Fibroblast of gingiva (primary cell): ENCODE data around the gene DCAKD.

Source experiments
- DNase-seq: peaks from one replicate; pipeline ENCODE4 v3.0.0-alpha.2; 2011; ENCODE audit warnings: low read depth

The DCAKD gene

GRCh38 chr17:45031231-45032173 lies 19.9 kb downstream of the DCAKD start:
- DNase-seq = no peak

GRCh38 chr17:45030733-45031132 lies 20.7 kb downstream of the DCAKD start:
- DNase-seq = no peak

- DNase-seq = no peak
These were observed 21.5 kb downstream of the DCAKD start for GRCh38 chr17:45029758-45030423.

GRCh38 chr17:45029096-45029495 lies 22.3 kb downstream of the DCAKD start:
- no peak for DNase-seq

- no peak for DNase-seq
These were observed 28.6 kb downstream of the DCAKD start for GRCh38 chr17:45022655-45023339.

GRCh38 chr17:45022288-45022648 lies 29.2 kb downstream of the DCAKD start:
- no peak for DNase-seq

GRCh38 chr17:45021607-45022287 lies 29.7 kb downstream of the DCAKD start:
- DNase-seq = peak; percentile 55

GRCh38 chr17:45020354-45021138 lies 30.9 kb downstream of the DCAKD start:
- no peak for DNase-seq

- peak; percentile 49 for DNase-seq
These were observed 32.4 kb downstream of the DCAKD start for GRCh38 chr17:45018848-45019711.

GRCh38 chr17:45018514-45018847 lies 33.0 kb downstream of the DCAKD start:
- no peak for DNase-seq

- DNase-seq = no peak
These were observed 34.6 kb downstream of the DCAKD start for GRCh38 chr17:45016823-45017222.

- DNase-seq = no peak
These were observed 35.2 kb downstream of the DCAKD start for GRCh38 chr17:45016237-45016636.

GRCh38 chr17:45013021-45013997 lies 38.1 kb downstream of the DCAKD start:
- DNase-seq = no peak

GRCh38 chr17:45011767-45012166 lies 39.7 kb downstream of the DCAKD start:
- DNase-seq = no peak

- no peak for DNase-seq
These were observed 41.6 kb downstream of the DCAKD start for GRCh38 chr17:45009676-45010467.

GRCh38 chr17:45008216-45008615 lies 43.2 kb downstream of the DCAKD start:
- no peak for DNase-seq

GRCh38 chr17:45006927-45007461 lies 44.4 kb downstream of the DCAKD start:
- peak; percentile 30 for DNase-seq

- DNase-seq = no peak
These were observed 45.7 kb downstream of the DCAKD start for GRCh38 chr17:45005700-45006099.
